Trophoblast cell (in vitro differentiated cells and primary cell): Measurements from ENCODE around the gene CAMK2A.

Source experiments
- DNase-seq, 2 donors: peaks; one replicate each; pipeline ENCODE4 v3.0.0-alpha.2; 2016
- H2AFZ ChIP-seq: 2 replicates; pipeline ENCODE4 v1.6.1; 2013; ENCODE audit warnings: low read length, moderate library complexity, mild to moderate bottlenecking; ENCODE audit not compliant: insufficient read depth, poor library complexity
- H2AK5ac ChIP-seq: 2 replicates; pipeline ENCODE4 v1.6.1; 2013; ENCODE audit warnings: mild to moderate bottlenecking, low read length
- H2BK120ac ChIP-seq: 2 replicates; pipeline ENCODE4 v1.6.1; 2013; ENCODE audit warnings: low read length, mild to moderate bottlenecking, moderate library complexity; ENCODE audit not compliant: insufficient read depth, poor library complexity
- H2BK12ac ChIP-seq: 2 replicates; pipeline ENCODE4 v1.6.1; 2013; ENCODE audit warnings: mild to moderate bottlenecking, low read length, moderate library complexity
- H2BK5ac ChIP-seq: 2 replicates; pipeline ENCODE4 v1.6.1; 2013; ENCODE audit warnings: low read length, low read depth, moderate library complexity, mild to moderate bottlenecking; ENCODE audit not compliant: poor library complexity
- H3K14ac ChIP-seq: 2 replicates; pipeline ENCODE4 v1.6.1; 2013; ENCODE audit warnings: mild to moderate bottlenecking, low read length
- H3K18ac ChIP-seq: 2 replicates; pipeline ENCODE4 v1.6.1; 2013; ENCODE audit warnings: mild to moderate bottlenecking, low read length
- H3K23ac ChIP-seq: 2 replicates; pipeline ENCODE4 v1.6.1; 2013; ENCODE audit warnings: low read length
- H3K27ac ChIP-seq: 2 replicates; pipeline ENCODE4 v1.5.1; 2013; ENCODE audit warnings: low read depth, mild to moderate bottlenecking, inconsistent platforms, low read length, moderate library complexity
- H3K27me3 ChIP-seq: 2 replicates; pipeline ENCODE4 v1.6.1; 2013; ENCODE audit warnings: inconsistent platforms, mild to moderate bottlenecking, low read length, moderate library complexity; ENCODE audit not compliant: insufficient read depth
- H3K36me3 ChIP-seq, 2 experiments: 1 replicate in 1 of 2; 2 replicates in 1 of 2; pipeline ENCODE4 v1.6.1; 2013; ENCODE audit warnings: low read length in 2 of 2, mild to moderate bottlenecking in 2 of 2, moderate library complexity in 1 of 2; ENCODE audit not compliant: insufficient read depth in 2 of 2, control insufficient read depth in 1 of 2
- H3K4ac ChIP-seq: 2 replicates; pipeline ENCODE4 v1.6.1; 2013; ENCODE audit warnings: low read depth, mild to moderate bottlenecking, low read length, moderate library complexity
- H3K4me1 ChIP-seq, 2 experiments: 1 replicate in 1 of 2; 2 replicates in 1 of 2; pipeline ENCODE4 v1.6.1; 2013; ENCODE audit warnings: low read length in 2 of 2, mild to moderate bottlenecking in 2 of 2, moderate library complexity in 1 of 2; ENCODE audit not compliant: insufficient read depth in 2 of 2, control insufficient read depth in 1 of 2
- H3K4me2 ChIP-seq: 2 replicates; pipeline ENCODE4 v1.6.1; 2013; ENCODE audit warnings: inconsistent platforms, mild to moderate bottlenecking, low read length, moderate library complexity
- H3K4me3 ChIP-seq: 2 replicates; pipeline ENCODE4 v1.5.1; 2013; ENCODE audit warnings: mild to moderate bottlenecking, low read depth, low read length, inconsistent platforms
- H3K79me1 ChIP-seq: one replicate; pipeline ENCODE4 v1.6.1; 2013; ENCODE audit warnings: low read length
- H3K79me2 ChIP-seq: 2 replicates; pipeline ENCODE4 v1.6.1; 2013; ENCODE audit warnings: low read length, mild to moderate bottlenecking; ENCODE audit not compliant: control insufficient read depth, insufficient read depth, poor library complexity
- H3K9ac ChIP-seq: 2 replicates; pipeline ENCODE4 v1.6.1; 2013; ENCODE audit warnings: mild to moderate bottlenecking, low read length
- H3K9me3 ChIP-seq: 2 replicates; pipeline ENCODE4 v1.6.1; 2013; ENCODE audit warnings: low read depth, mild to moderate bottlenecking, control low read depth, inconsistent platforms, low read length; ENCODE audit not compliant: insufficient read depth
- H4K12ac ChIP-seq: 2 replicates; pipeline ENCODE4 v1.6.1; 2013; ENCODE audit warnings: low read depth, mild to moderate bottlenecking, low read length, moderate library complexity
- H4K8ac ChIP-seq: 2 replicates; pipeline ENCODE4 v1.6.1; 2013; ENCODE audit warnings: low read depth, mild to moderate bottlenecking, low read length, moderate library complexity
- H4K91ac ChIP-seq: one replicate; pipeline ENCODE4 v1.6.1; 2013; ENCODE audit warnings: low read depth, mild to moderate bottlenecking, low read length, moderate library complexity
- WGBS: extraction: QIAGEN DNeasy Blood & Tissue Kit; methylation state at CpG from one replicate; pipeline ENCODE4 v1.1.7; 2013; ENCODE audit warnings: missing lambda C conversion rate; ENCODE audit not compliant: insufficient read length, insufficient coverage; ENCODE audit errors: extremely low coverage; 5-methylcytosine and 5-hydroxymethylcytosine counted together

The CAMK2A gene

GRCh38 chr5:150188146-150188842, 101.3 kb downstream of the CAMK2A start:
- Histone ChIP-seq H3K18ac (no peak overlapping the region), H4K8ac (no peak overlapping the region), H3K27me3 (peaks cover 28% of the 10 kb centered on the region), H3K36me3 (no peaks in the 10 kb centered on the region), H2AK5ac (no peak overlapping the region), H2AFZ (no peak overlapping the region), H3K4me2 (no peak overlapping the region), H3K14ac (no peak overlapping the region), H3K79me1 (no peaks in the 10 kb centered on the region), H3K4ac (no peak overlapping the region), H3K23ac (no peak overlapping the region), H2BK120ac (no peak overlapping the region), H3K9ac (no peak overlapping the region), H3K4me3 (no peak overlapping the region), H2BK5ac (no peak overlapping the region), H4K12ac (no peak overlapping the region), H3K4me1 (peaks cover 8 to 13% of the 10 kb centered on the region in 2 experiments), H3K9me3 (no peaks in the 10 kb centered on the region), H2BK12ac (no peak overlapping the region), H4K91ac (no peak overlapping the region), H3K27ac (no peak overlapping the region), H3K79me2 (peaks cover 1% of the 10 kb centered on the region)
- no peak for DNase-seq
- WGBS, result no CpG with 5 or more reads among the region's 3 CpGs

- H3K4ac ChIP-seq, result no peak overlapping the region
- H3K79me1 ChIP-seq, result no peaks in the 10 kb centered on the region
- peaks cover 1% of the 10 kb centered on the region for H3K79me2 ChIP-seq
- no peak overlapping the region for H3K9ac ChIP-seq
- no peak overlapping the region for H2AFZ ChIP-seq
- no peak overlapping the region for H2BK5ac ChIP-seq
- H3K36me3 ChIP-seq, result no peaks in the 10 kb centered on the region
- peaks cover 8 to 13% of the 10 kb centered on the region in 2 experiments for H3K4me1 ChIP-seq
- H4K8ac ChIP-seq, result no peak overlapping the region
- H2BK120ac ChIP-seq, result no peak overlapping the region
- H3K23ac ChIP-seq, result no peak overlapping the region
- H3K14ac ChIP-seq, result no peak overlapping the region
- H4K91ac ChIP-seq, result no peak overlapping the region
- H2AK5ac ChIP-seq, result no peak overlapping the region
- no peak overlapping the region for H3K18ac ChIP-seq
- no peak overlapping the region for H3K4me3 ChIP-seq
- H3K4me2 ChIP-seq, result no peak overlapping the region
- H3K27ac ChIP-seq, result no peak overlapping the region
- no peak for DNase-seq
- H3K27me3 ChIP-seq, result peaks cover 28% of the 10 kb centered on the region
- WGBS, result no CpG with 5 or more reads among the region's 4 CpGs
- no peak overlapping the region for H4K12ac ChIP-seq
- H3K9me3 ChIP-seq, result no peaks in the 10 kb centered on the region
- H2BK12ac ChIP-seq, result no peak overlapping the region
These were observed 102.7 kb downstream of the CAMK2A start for GRCh38 chr5:150186897-150187296.

GRCh38 chr5:150186137-150186536, 103.4 kb downstream of the CAMK2A start:
- Histone ChIP-seq H2BK12ac (no peak overlapping the region), H2BK120ac (no peak overlapping the region), H3K27ac (no peak overlapping the region), H3K27me3 (peaks cover 28% of the 10 kb centered on the region), H3K4ac (no peak overlapping the region), H3K9ac (no peak overlapping the region), H4K91ac (no peak overlapping the region), H2AK5ac (no peak overlapping the region), H2AFZ (no peak overlapping the region), H3K14ac (no peak overlapping the region), H3K4me3 (no peak overlapping the region), H3K23ac (no peak overlapping the region), H4K12ac (no peak overlapping the region), H2BK5ac (no peak overlapping the region), H3K36me3 (no peaks in the 10 kb centered on the region), H3K4me1 (peaks cover 8 to 13% of the 10 kb centered on the region in 2 experiments), H4K8ac (no peak overlapping the region), H3K9me3 (no peaks in the 10 kb centered on the region), H3K18ac (no peak overlapping the region), H3K4me2 (no peak overlapping the region), H3K79me1 (no peaks in the 10 kb centered on the region), H3K79me2 (peaks cover 1% of the 10 kb centered on the region)
- WGBS, result no CpG with 5 or more reads among the region's 8 CpGs
- DNase-seq, result no peak

- Histone ChIP-seq H2BK120ac (no peak overlapping the region), H3K27ac (no peak overlapping the region), H3K4me2 (no peak overlapping the region), H4K91ac (no peak overlapping the region), H3K18ac (no peak overlapping the region), H4K8ac (no peak overlapping the region), H3K23ac (no peak overlapping the region), H2BK5ac (no peak overlapping the region), H4K12ac (no peak overlapping the region), H2BK12ac (no peak overlapping the region), H2AK5ac (no peak overlapping the region), H3K79me1 (no peaks in the 10 kb centered on the region), H3K36me3 (no peaks in the 10 kb centered on the region), H3K9ac (no peak overlapping the region), H3K4me3 (no peak overlapping the region), H3K4me1 (peaks cover 5 to 6% of the 10 kb centered on the region in 2 experiments), H2AFZ (no peak overlapping the region), H3K79me2 (peaks cover 1% of the 10 kb centered on the region), H3K4ac (no peak overlapping the region), H3K14ac (no peak overlapping the region), H3K9me3 (no peaks in the 10 kb centered on the region), H3K27me3 (peaks cover 19% of the 10 kb centered on the region)
- no CpG with 5 or more reads among the region's 12 CpGs for WGBS
- DNase-seq, result no peak
These were observed 104.3 kb downstream of the CAMK2A start for GRCh38 chr5:150184990-150185912.
